Keratinocyte (primary cell): ENCODE results near the gene TRPV5.

Source experiments
- EZH2 ChIP-seq: IDR thresholded peaks from one replicate; pipeline ENCODE4 v1.6.1; 2012; ENCODE audit warnings: inconsistent platforms, mild to moderate bottlenecking, low read length, moderate library complexity
- TF ChIP-seq, protein P1 (sequence below), 3 experiments: IDR thresholded peaks in 1 of 3; conservative IDR thresholded peaks in 1 of 3; optimal IDR thresholded peaks in 1 of 3; 2 replicates in 2 of 3; 3 replicates in 1 of 3; pipeline versions ENCODE3 to v1.5.1; 2011; ENCODE audit warnings: low read length in 3 of 3, mild to moderate bottlenecking in 3 of 3, moderate library complexity in 2 of 3, control low read depth in 1 of 3, inconsistent platforms in 1 of 3; ENCODE audit not compliant: insufficient read depth in 2 of 3; ENCODE audit errors: extremely low read depth in 1 of 3

DNA sequence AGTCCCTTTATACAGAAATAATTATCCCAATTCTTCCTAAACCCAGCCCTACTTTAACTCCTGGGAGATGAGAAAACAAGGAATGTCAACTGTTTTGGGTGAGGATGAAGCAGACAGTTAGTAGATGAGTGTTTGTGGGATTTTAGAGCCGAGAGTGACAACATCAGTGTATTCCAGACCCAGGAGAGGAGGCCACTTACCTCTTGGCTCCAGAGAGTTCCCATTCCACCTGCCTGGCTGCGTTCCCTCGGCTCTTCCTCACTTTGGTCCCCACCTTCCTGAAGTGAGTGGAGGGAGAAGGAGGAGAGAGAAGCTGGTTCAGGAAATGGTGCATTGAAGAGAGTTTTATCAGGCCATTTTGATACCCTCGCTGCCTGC, 28.0 kb upstream of the TRPV5 start:
- no peak for TF ChIP-seq EZH2
- TF ChIP-seq, protein P1, sequence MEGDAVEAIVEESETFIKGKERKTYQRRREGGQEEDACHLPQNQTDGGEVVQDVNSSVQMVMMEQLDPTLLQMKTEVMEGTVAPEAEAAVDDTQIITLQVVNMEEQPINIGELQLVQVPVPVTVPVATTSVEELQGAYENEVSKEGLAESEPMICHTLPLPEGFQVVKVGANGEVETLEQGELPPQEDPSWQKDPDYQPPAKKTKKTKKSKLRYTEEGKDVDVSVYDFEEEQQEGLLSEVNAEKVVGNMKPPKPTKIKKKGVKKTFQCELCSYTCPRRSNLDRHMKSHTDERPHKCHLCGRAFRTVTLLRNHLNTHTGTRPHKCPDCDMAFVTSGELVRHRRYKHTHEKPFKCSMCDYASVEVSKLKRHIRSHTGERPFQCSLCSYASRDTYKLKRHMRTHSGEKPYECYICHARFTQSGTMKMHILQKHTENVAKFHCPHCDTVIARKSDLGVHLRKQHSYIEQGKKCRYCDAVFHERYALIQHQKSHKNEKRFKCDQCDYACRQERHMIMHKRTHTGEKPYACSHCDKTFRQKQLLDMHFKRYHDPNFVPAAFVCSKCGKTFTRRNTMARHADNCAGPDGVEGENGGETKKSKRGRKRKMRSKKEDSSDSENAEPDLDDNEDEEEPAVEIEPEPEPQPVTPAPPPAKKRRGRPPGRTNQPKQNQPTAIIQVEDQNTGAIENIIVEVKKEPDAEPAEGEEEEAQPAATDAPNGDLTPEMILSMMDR (optimal IDR thresholded peaks at IDR 0.05 in 1 of 3, IDR thresholded peaks at IDR 0.05 in 1 of 3, conservative IDR thresholded peaks at IDR 0.05 in 1 of 3; ENCODE audit: extremely low read depth in 1 of 3, insufficient read depth in 2 of 3, low read length in 3 of 3), result no peak
